DND-41 (cell line): ENCODE results near the gene CENPX.

Source experiments
- EZH2 ChIP-seq: IDR thresholded peaks from 3 replicates; pipeline ENCODE4 v1.6.1; 2012; ENCODE audit warnings: borderline replicate concordance, low read depth, mild to moderate bottlenecking, moderate library complexity, low read length, inconsistent platforms; ENCODE audit not compliant: severe bottlenecking
- TF ChIP-seq, protein P1 (sequence below): IDR thresholded peaks from 2 replicates; pipeline ENCODE4 v1.5.1; 2012; ENCODE audit warnings: borderline replicate concordance, low read length, moderate library complexity, mild to moderate bottlenecking; ENCODE audit not compliant: poor library complexity, severe bottlenecking; ENCODE audit errors: extremely low read depth

DNA sequence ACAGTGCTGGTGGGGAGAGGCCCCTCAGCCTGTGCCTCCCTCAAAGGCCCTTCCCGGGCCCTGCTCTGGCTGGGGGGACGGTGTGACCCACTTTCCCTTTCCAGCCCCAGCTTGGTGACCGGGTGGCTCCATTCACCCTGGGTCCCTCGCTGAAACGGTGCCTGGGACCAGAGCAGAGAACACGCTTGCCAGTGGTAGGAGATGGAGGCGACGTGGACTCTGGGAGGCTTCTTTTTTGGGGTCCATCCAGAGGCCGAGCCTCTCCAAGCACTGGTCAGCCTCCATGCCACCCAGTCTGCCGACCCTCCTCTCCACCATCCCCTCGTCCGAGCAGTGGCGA, 7.7 kb downstream of the CENPX start:
- TF ChIP-seq, protein P1, sequence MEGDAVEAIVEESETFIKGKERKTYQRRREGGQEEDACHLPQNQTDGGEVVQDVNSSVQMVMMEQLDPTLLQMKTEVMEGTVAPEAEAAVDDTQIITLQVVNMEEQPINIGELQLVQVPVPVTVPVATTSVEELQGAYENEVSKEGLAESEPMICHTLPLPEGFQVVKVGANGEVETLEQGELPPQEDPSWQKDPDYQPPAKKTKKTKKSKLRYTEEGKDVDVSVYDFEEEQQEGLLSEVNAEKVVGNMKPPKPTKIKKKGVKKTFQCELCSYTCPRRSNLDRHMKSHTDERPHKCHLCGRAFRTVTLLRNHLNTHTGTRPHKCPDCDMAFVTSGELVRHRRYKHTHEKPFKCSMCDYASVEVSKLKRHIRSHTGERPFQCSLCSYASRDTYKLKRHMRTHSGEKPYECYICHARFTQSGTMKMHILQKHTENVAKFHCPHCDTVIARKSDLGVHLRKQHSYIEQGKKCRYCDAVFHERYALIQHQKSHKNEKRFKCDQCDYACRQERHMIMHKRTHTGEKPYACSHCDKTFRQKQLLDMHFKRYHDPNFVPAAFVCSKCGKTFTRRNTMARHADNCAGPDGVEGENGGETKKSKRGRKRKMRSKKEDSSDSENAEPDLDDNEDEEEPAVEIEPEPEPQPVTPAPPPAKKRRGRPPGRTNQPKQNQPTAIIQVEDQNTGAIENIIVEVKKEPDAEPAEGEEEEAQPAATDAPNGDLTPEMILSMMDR: no peak
- TF ChIP-seq EZH2: no peak
